ENCODE data around the gene PHF21B. TPM values are rescaled to one million over a fixed set of nuclear protein-coding genes. Genes with fewer than 3 reads are reported as not detected.

Gene PHF21B
- total RNA-seq, 1 experiment from 2014 or later: 4.5 TPM

DNA sequence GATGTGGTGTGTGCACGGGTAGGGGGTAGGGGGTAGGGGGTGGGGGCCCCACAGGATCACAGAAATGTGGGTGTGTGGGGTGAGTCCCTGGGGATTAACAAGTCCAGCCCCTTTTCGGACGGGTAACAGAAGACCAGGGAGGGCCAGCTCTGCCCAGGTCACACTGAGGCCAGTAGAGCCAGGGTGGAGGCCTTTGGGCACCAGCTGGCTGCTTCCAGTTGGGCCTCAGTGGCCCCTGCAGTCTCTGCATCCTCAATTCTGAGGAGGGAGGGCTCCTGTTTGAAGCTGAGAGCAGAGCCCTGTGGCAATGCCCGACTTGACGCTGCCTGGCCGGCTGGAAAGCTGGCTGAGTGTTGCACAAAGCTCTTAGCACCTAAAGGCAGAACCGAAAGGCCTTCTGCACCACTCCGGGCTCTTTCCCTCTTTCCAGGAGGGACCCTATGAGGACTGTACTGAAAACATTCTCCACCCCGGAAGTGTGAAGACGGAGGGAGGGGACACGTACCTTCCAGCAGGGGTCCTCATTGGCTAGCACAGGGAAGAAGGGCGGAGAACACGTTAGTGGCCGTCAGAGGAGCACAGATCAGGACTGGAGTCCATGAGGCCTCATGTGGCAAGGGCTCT is 120.4 kb downstream of the PHF21B start:
- DNase-seq (ENCODE audit: low read depth, low spot score) (no peak), ATAC-seq (no peak)
- Histone ChIP-seq H3K27ac (ENCODE audit: low read length) (no peak overlapping the region), H3K27me3 (ENCODE audit: control insufficient read depth, insufficient read depth, low read length) (no peaks in the 10 kb centered on the region), H3K4me1 (ENCODE audit: control insufficient read depth, insufficient read depth, low read length) (no peaks in the 10 kb centered on the region), H3K4me3 (ENCODE audit: low read depth in 2 of 2, low read length in 2 of 2) (no peak overlapping the region), H3K9me3 (ENCODE audit: control insufficient read depth, insufficient read depth, low read depth, low read length) (no peaks in the 10 kb centered on the region), H3K36me3 (ENCODE audit: control insufficient read depth, insufficient read depth, low read length) (no peaks in the 10 kb centered on the region)
- no peak for TF ChIP-seq TCF7L2 (IDR thresholded peaks at IDR 0.05; ENCODE audit: low read depth, low read length)
- no peak for TF ChIP-seq SIN3A (IDR thresholded peaks at IDR 0.05; ENCODE audit: borderline replicate concordance, insufficient read depth, low read depth, low read length)
- TF ChIP-seq, protein P1, sequence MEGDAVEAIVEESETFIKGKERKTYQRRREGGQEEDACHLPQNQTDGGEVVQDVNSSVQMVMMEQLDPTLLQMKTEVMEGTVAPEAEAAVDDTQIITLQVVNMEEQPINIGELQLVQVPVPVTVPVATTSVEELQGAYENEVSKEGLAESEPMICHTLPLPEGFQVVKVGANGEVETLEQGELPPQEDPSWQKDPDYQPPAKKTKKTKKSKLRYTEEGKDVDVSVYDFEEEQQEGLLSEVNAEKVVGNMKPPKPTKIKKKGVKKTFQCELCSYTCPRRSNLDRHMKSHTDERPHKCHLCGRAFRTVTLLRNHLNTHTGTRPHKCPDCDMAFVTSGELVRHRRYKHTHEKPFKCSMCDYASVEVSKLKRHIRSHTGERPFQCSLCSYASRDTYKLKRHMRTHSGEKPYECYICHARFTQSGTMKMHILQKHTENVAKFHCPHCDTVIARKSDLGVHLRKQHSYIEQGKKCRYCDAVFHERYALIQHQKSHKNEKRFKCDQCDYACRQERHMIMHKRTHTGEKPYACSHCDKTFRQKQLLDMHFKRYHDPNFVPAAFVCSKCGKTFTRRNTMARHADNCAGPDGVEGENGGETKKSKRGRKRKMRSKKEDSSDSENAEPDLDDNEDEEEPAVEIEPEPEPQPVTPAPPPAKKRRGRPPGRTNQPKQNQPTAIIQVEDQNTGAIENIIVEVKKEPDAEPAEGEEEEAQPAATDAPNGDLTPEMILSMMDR (IDR thresholded peaks at IDR 0.05): no peak
- TF ChIP-seq POLR2AphosphoS5 (IDR thresholded peaks at IDR 0.05; ENCODE audit: low read depth, low read length): no peak
- TF ChIP-seq REST (IDR thresholded peaks at IDR 0.05; ENCODE audit: insufficient read depth in 1 of 2, low read depth in 2 of 2, low read length in 1 of 2): no peak
- POLR2A ChIA-PET: no interaction called here
- CTCF ChIA-PET: no interaction called here
- intact Hi-C loops (cut with micrococcal nuclease; ENCODE audit: unreplicated experiment): no loop called here
- in situ Hi-C loops (cut with HindIII; ENCODE audit: low pct_unique_long_range_greater_than_20kb, low sequenced_read_pairs): no loop called here
- no TSS peak for BruUV-seq (replicated peaks)

GRCh38 chr22:44888491-44889254 is 121.1 kb downstream of the PHF21B start:
- ATAC-seq (0 out of 2 replicates have a peak, but pooled peaks have one; percentile 14), DNase-seq (ENCODE audit: low read depth, low spot score) (no peak)
- intact Hi-C loops (cut with micrococcal nuclease; ENCODE audit: unreplicated experiment) (no loop called here), in situ Hi-C loops (cut with HindIII; ENCODE audit: low pct_unique_long_range_greater_than_20kb, low sequenced_read_pairs) (no loop called here)
- H3K36me3 ChIP-seq (ENCODE audit: control insufficient read depth, insufficient read depth, low read length): no peaks in the 10 kb centered on the region
- CTCF ChIA-PET: no interaction called here
- no peaks in the 10 kb centered on the region for H3K4me1 ChIP-seq (ENCODE audit: control insufficient read depth, insufficient read depth, low read length)
- no peaks in the 10 kb centered on the region for H3K9me3 ChIP-seq (ENCODE audit: control insufficient read depth, insufficient read depth, low read depth, low read length)
- no peaks in the 10 kb centered on the region for H3K27me3 ChIP-seq (ENCODE audit: control insufficient read depth, insufficient read depth, low read length)
- no peak overlapping the region for H3K4me3 ChIP-seq (ENCODE audit: low read depth in 2 of 2, low read length in 2 of 2)
- no peak overlapping the region for H3K27ac ChIP-seq (ENCODE audit: low read length)
- POLR2A ChIA-PET: no interaction called here
- BruUV-seq (replicated peaks): no TSS peak
- no peak for TF ChIP-seq SIN3A (IDR thresholded peaks at IDR 0.05; ENCODE audit: borderline replicate concordance, insufficient read depth, low read depth, low read length)
- TF ChIP-seq TCF7L2 (IDR thresholded peaks at IDR 0.05; ENCODE audit: low read depth, low read length): no peak
- no peak for TF ChIP-seq REST (IDR thresholded peaks at IDR 0.05; ENCODE audit: insufficient read depth in 1 of 2, low read depth in 2 of 2, low read length in 1 of 2)
- no peak for TF ChIP-seq POLR2AphosphoS5 (IDR thresholded peaks at IDR 0.05; ENCODE audit: low read depth, low read length)
- TF ChIP-seq, protein P1 (IDR thresholded peaks at IDR 0.05): no peak
